NCI-H1436 treated with DMSO at 0.1 percent for 48 hours (cell line): ENCODE data around the gene SLC9A7.

Experiments
- DNase-seq: peaks from one replicate; lab custom pipeline; 2025; lab: John Stamatoyannopoulos, UW

The SLC9A7 gene

DNA sequence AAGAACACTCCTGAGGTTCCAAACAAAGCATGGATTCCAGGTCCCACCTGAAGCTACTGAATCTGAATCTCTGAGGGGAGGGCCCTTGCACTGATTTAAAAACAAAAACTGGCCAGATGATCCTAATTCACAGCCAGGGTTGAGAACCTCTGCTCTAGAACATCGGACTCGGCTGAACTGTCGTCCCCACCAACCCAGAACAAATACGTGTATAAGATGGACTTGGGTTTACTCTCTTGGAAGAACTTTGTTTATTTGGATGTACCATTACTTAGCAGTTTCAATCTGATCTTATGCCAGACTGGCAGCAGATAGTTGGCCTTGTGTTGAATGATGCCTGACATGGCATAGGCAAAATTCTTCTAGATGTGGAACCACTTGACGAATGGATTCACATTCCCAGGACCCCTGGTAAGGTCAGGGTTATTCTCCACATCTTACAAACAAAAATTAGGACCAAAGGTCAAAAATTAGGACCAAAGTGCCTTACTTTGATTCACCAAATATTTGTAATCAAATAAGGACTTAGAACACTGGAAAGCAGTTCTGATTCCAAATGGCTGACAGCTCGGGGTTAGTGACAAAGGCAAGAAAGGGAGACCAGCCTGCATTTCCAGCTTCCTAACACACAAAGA, 156.3 kb downstream of the SLC9A7 start:
- no peak for DNase-seq

DNA sequence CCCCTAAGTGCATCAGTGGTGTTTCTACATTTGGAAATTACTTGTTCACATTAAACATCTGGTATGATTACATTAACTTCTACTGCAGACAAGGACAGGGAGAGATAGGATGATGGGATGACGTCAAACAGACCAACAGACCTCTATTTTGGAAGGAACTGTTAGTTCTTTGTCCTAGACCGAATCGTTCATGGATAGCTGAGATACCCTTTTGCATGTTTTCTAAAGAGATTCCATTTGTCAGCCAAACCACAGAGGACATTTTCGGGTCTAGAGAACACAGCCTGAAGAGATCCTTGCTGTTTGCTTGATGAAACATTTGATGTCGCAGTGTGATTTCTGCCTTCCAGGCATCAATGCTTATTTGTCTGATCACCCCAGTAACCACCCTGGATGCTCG, 157.6 kb downstream of the SLC9A7 start:
- DNase-seq = no peak

DNA sequence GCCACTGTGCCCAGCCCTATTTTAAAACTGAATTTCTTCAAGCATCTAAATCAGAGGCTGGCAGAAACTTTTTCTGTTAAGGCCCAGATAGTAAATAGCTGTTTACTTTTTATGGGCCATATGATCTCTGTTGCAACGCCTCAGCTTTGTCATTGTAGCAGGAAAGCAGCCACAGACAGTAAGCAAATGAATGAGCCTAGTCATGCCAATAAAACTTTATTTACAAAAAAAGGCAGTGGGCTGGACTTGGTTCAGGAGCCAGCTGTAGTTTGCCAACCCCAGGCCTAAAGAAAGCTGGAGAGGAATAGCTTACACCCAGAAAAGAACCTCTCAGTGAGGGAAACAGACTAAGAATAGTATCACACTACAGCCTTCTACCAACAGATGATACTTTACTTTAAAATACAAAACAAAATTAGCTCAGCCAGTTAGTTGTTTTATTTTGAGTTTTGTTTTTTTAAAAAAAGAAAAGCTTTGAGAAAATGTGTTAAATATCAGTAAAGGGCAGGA, 159.8 kb downstream of the SLC9A7 start:
- no peak for DNase-seq

- no peak for DNase-seq
Observed at GRCh38 chrX:46597771-46598170, 161.1 kb downstream of the SLC9A7 start.

DNA sequence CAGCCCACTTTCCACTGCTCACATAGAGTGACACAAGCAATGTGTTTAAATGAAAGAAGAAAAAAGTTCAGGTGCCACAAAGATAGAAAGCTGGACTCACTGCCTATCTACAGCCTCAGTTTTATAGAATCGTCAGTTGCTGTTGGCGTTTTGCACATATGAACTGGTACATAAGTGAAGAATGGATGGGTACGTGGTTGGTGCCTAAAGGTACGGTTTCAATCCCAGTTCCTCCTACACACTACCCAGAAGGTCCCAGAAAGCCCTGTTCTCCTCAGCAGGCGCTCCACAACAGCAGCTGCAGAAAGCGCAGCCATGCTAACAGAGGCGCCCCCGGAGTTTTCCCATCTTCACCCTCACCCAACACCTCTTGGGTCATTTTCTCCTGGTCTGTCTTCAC, 161.7 kb downstream of the SLC9A7 start:
- no peak for DNase-seq

DNA sequence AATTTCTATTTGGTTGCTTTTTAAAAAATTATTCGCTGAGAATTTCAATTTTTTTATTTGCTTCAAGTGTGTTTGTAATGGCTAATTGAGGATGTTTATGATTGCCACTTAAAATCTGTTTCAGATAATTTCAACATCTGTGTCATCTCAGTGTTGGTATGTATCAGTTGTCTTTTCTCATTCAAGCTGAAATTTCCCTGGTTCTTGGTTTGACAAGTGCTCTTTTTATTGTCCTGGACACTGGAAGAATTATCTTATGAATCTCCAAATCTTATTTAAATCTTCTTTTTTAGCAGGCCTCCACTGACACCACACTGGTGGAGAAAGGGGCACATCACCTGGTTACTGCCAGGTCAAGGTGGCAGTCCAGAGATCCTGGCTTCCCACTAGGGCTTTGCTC, 163.8 kb downstream of the SLC9A7 start:
- DNase-seq = no peak

GRCh38 chrX:46589977-46590723, 168.8 kb downstream of the SLC9A7 start:
- DNase-seq = no peak

GRCh38 chrX:46588263-46588662, 170.7 kb downstream of the SLC9A7 start:
- DNase-seq = no peak

DNA sequence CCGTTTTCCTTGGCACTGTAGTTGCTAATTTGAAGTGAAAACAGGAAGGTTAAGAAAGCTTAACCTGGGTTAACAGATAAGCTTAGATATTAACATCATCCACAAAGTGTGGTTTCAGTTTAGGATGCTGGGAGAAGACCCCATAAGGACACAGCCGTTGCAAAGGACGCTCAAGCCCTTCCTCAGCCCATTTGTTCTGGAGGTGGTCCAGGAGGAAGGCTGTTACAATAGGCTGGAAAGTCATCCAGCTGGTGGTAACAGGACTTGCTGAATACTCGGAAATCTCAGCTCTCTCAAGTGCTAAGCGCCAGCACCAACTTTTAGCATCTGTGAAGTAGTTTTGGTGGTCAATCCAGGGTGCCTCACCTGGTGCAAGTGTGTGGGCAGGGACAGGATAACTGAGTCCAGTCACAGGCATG, 171.2 kb downstream of the SLC9A7 start:
- DNase-seq = no peak

- no peak for DNase-seq
Observed at GRCh38 chrX:46587158-46587557, 171.8 kb downstream of the SLC9A7 start.

GRCh38 chrX:46584736-46585135, 174.2 kb downstream of the SLC9A7 start:
- DNase-seq = no peak

- DNase-seq = no peak
Observed at GRCh38 chrX:46582966-46583365, 176.0 kb downstream of the SLC9A7 start.

DNA sequence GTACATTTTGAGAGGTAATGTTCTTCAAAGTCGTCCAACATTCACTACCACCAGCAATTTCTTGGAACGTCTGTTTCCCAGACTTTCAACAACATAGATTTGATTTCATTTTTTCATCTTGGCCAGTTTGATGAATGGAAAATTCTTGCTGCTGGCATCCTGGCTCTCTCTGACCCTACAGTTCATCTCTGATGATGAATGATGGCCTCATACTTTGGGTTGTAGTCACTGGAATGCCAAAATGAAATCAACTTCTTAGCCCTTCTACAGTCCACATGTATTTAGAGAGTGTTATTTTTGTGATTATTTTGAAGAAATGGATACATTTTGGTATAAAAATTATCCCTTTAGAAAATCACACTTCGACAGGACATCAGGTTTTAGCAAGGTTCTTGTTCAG, 176.6 kb downstream of the SLC9A7 start:
- DNase-seq = no peak

DNA sequence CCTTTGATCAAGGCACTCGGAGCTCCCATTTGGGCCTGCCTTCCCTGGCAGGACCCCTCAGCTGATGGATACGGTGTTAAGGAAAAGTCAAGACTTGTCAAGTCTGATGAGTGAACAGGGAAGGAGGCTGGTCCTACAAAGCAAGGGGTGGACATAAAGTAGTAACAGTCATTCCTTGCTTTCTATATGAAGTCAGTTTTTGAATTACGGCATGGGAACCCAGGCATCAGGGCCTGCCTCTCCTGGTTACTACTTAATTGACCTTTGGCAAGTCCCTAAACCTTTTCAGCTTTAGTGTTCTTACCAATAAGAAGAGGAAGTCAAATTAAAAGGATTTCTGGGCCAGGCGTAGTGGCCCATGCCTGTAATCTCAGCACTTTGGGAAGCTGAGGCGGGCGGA, 178.3 kb downstream of the SLC9A7 start:
- DNase-seq = no peak

DNA sequence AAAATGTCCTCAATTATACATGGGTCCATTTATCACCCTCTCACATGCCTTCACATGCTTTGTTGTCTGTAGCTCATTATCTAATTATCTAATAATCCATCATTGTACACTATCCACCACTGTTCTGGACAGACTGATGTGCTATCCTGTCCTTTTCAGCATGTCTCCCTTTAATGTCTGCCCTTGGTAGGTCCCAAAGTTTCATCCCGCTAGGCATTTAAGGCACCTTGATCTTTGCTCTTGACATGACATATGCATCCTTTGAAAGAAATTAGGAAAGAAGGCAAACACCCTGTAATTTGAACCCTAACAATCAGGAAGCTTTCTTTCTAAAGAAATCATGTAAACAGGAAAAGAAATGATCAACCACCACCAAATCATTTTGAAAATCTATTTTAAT, 179.7 kb downstream of the SLC9A7 start:
- no peak for DNase-seq

- no peak for DNase-seq
Observed at GRCh38 chrX:46577221-46578005, 181.5 kb downstream of the SLC9A7 start.

GRCh38 chrX:46576458-46576857, 182.5 kb downstream of the SLC9A7 start:
- no peak for DNase-seq

DNA sequence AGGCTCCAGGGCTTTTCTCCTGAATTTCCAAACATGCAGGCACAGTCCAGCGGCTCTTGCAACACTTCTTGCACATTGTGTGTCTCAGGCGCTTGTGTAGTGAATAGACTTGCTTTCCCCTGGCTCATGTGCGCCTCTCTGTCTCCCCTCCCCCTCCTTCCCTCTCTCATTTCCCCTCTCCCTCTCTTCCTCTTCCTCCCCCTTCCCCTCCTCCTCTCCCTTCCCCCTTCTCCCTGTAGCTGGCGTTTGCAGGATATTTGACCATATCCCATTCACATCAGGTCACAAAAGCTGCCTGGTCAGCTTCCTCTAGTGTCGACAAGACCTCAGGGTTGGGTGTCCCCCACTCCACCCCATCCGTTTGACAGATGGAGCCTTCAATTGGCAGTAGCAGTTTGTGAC, 182.9 kb downstream of the SLC9A7 start:
- DNase-seq = no peak

- no peak for DNase-seq
Observed at GRCh38 chrX:46575586-46575985, 183.3 kb downstream of the SLC9A7 start.

- no peak for DNase-seq
Observed at GRCh38 chrX:46574774-46575381, 184.0 kb downstream of the SLC9A7 start.

GRCh38 chrX:46573892-46574773, 184.8 kb downstream of the SLC9A7 start:
- DNase-seq = no peak
